Gastrocnemius medialis (tissue), 4 donors: ENCODE results near the gene DNM3. TPM values are rescaled to one million over a fixed set of nuclear protein-coding genes. Genes with fewer than 3 reads are reported as not detected.

Source experiments
- ATAC-seq, 2 donors: fragments of 150-250 bp; one replicate each; pipeline ENCODE4 v1.9.1; 2016
- DNase-seq, 2 donors: peaks; one replicate each; pipeline ENCODE4 v3.0.0-alpha.2; 2019
- H3K27ac ChIP-seq, 4 donors: fragments of 200-600 bp; sonication (generic); 1 replicate in 1 of 4; 2 replicates in 3 of 4; pipeline ENCODE4 v1.5.1; 2016 to 2018; ENCODE audit warnings: mild to moderate bottlenecking in 2 of 4, moderate library complexity in 1 of 4
- H3K27me3 ChIP-seq, 3 donors: fragments of 200-600 bp; sonication (generic) in 2 of 3; 1 replicate in 1 of 3; 2 replicates in 2 of 3; pipeline versions ENCODE4 v1.5.1 to v1.6.0; 2016 to 2019; ENCODE audit warnings: mild to moderate bottlenecking in 1 of 3, moderate library complexity in 1 of 3
- H3K36me3 ChIP-seq, 2 donors: fragments of 200-600 bp; sonication (generic) in 1 of 2; one replicate each; pipeline ENCODE4 v1.5.1; 2017 to 2018
- H3K4me1 ChIP-seq, 2 donors: fragments of 200-600 bp; sonication (generic) in 1 of 2; one replicate each; pipeline ENCODE4 v1.5.1; 2016 to 2017; ENCODE audit warnings: mild to moderate bottlenecking in 2 of 2
- H3K4me3 ChIP-seq, 4 donors: fragments of 200-600 bp; sonication (generic) in 3 of 4; 1 replicate in 1 of 4; 2 replicates in 3 of 4; pipeline ENCODE4 v1.5.1; 2016 to 2019; ENCODE audit warnings: mild to moderate bottlenecking in 2 of 4
- H3K9me3 ChIP-seq, 3 donors: fragments of 200-600 bp; sonication (generic) in 2 of 3; 1 replicate in 1 of 3; 2 replicates in 2 of 3; pipeline ENCODE4 v1.5.1; 2016 to 2019
- CTCF ChIP-seq, 5 experiments: fragments of 450-650 bp in 3 of 5; fragments of 200-600 bp in 2 of 5; sonication (generic) in 2 of 5; IDR thresholded peaks in 4 of 5; conservative IDR thresholded peaks in 1 of 5; 1 replicate in 4 of 5; 2 replicates in 1 of 5; pipeline ENCODE4 v1.5.1; 2016 to 2019; ENCODE audit warnings: antibody characterized with exemption in 5 of 5, mild to moderate bottlenecking in 3 of 5, moderate library complexity in 3 of 5
- POLR2A ChIP-seq, 2 donors: fragments of 450-650 bp; IDR thresholded peaks; one replicate each; pipeline ENCODE4 v1.6.1; 2017; ENCODE audit warnings: antibody characterized with exemption in 2 of 2, mild to moderate bottlenecking in 2 of 2, moderate library complexity in 2 of 2
- in situ Hi-C, 4 donors: fragments of 200-750 bp; cut with MboI; loops; one replicate each; pipeline versions ENCODE4 v1.15.0 to v1.8.0; 2017; ENCODE audit warnings: low sequenced_read_pairs in 4 of 4
- intact Hi-C: fragments of 100-400 bp; cut with DNase I; formaldehyde crosslinking; loops from one replicate; pipeline ENCODE4 v1.15.1; 2023; ENCODE audit warnings: low total_unique reads
- total RNA-seq, 4 donors: library from RNA; depleted of rRNA; stranded (reverse); fragments of >200 nt; gene quantifications; one replicate each; pipeline versions ENCODE4 v1.1.0 to v1.2.3, GENCODE V29; 2016

DNM3 gene
- total RNA-seq, 4 donors from 2014 or later = 0.35 to 1.6 (median 1.1) TPM

GRCh38 chr1:172398970-172399755 lies 557.9 kb downstream of the DNM3 start:
- no peak for TF ChIP-seq POLR2A (IDR thresholded peaks at IDR 0.05)
- peak in 4 of 5 experiments; percentile 21 to 50 (median 38) for TF ChIP-seq CTCF (IDR thresholded peaks at IDR 0.05 in 4 of 5, conservative IDR thresholded peaks at IDR 0.05 in 1 of 5)
- intact Hi-C loops (loop anchor here (5.0 kb wide), 1 partner anchor 257 kb away; no protein-coding TSS in a partner anchor), in situ Hi-C loops (no loop called here)
- Histone ChIP-seq H3K4me3 (peak overlapping the region in 1 of 4 donors; percentile 20), H3K4me1 (peaks cover 4 to 13% of the 10 kb centered on the region in 2 donors), H3K9me3 (no peaks in the 10 kb centered on the region), H3K27ac (peak overlapping the region; percentile 37 to 60 (median 45)), H3K27me3 (no peaks in the 10 kb centered on the region), H3K36me3 (no peaks in the 10 kb centered on the region)
- ATAC-seq (peak; percentile 83 to 90), DNase-seq (peak; percentile 34 to 61)

- H3K27me3 ChIP-seq = no peaks in the 10 kb centered on the region
- ATAC-seq (no peak), DNase-seq (no peak)
- TF ChIP-seq POLR2A (IDR thresholded peaks at IDR 0.05) = no peak
- no peak for TF ChIP-seq CTCF (IDR thresholded peaks at IDR 0.05 in 4 of 5, conservative IDR thresholded peaks at IDR 0.05 in 1 of 5)
- no peak overlapping the region for H3K4me3 ChIP-seq
- H3K27ac ChIP-seq = peak overlapping the region in 3 of 4 donors; percentile 37 to 46 (median 40)
- no peaks in the 10 kb centered on the region for H3K9me3 ChIP-seq
- H3K4me1 ChIP-seq = peaks cover 4 to 13% of the 10 kb centered on the region in 2 donors
- intact Hi-C loops = loop anchor here (5.0 to 10.0 kb wide), 2 partner anchors 258 to 395 kb away; no protein-coding TSS in a partner anchor
- in situ Hi-C loops = loop anchor here in 2 of 4 donors (25.0 kb wide), 1 partner anchor 388 kb away; no protein-coding TSS in a partner anchor
- no peaks in the 10 kb centered on the region for H3K36me3 ChIP-seq
Measured at GRCh38 chr1:172399756-172400721, 558.7 kb downstream of the DNM3 start.

- no peak overlapping the region for H3K27ac ChIP-seq
- H3K4me3 ChIP-seq = no peak overlapping the region
- in situ Hi-C loops = loop anchor here in 2 of 4 donors (25.0 kb wide), 1 partner anchor 388 kb away; no protein-coding TSS in a partner anchor
- no peak for TF ChIP-seq CTCF (IDR thresholded peaks at IDR 0.05 in 4 of 5, conservative IDR thresholded peaks at IDR 0.05 in 1 of 5)
- TF ChIP-seq POLR2A (IDR thresholded peaks at IDR 0.05) = no peak
- no peaks in the 10 kb centered on the region for H3K27me3 ChIP-seq
- H3K4me1 ChIP-seq = peaks cover 4 to 13% of the 10 kb centered on the region in 2 donors
- no peaks in the 10 kb centered on the region for H3K9me3 ChIP-seq
- DNase-seq (no peak), ATAC-seq (no peak)
- intact Hi-C loops = loop anchor here (10.0 kb wide), 1 partner anchor 396 kb away; no protein-coding TSS in a partner anchor
- no peaks in the 10 kb centered on the region for H3K36me3 ChIP-seq
Measured at GRCh38 chr1:172400722-172401105, 559.4 kb downstream of the DNM3 start.

- ATAC-seq (no peak), DNase-seq (no peak)
- in situ Hi-C loops = loop anchor here in 2 of 4 donors (25.0 kb wide), 1 partner anchor 389 kb away; no protein-coding TSS in a partner anchor
- intact Hi-C loops = loop anchor here (10.0 kb wide), 1 partner anchor 397 kb away; no protein-coding TSS in a partner anchor
- Histone ChIP-seq H3K36me3 (no peaks in the 10 kb centered on the region), H3K4me1 (peaks cover 4 to 13% of the 10 kb centered on the region in 2 donors), H3K4me3 (no peak overlapping the region), H3K27me3 (no peaks in the 10 kb centered on the region), H3K27ac (no peak overlapping the region), H3K9me3 (no peaks in the 10 kb centered on the region)
- no peak for TF ChIP-seq POLR2A (IDR thresholded peaks at IDR 0.05)
- no peak for TF ChIP-seq CTCF (IDR thresholded peaks at IDR 0.05 in 4 of 5, conservative IDR thresholded peaks at IDR 0.05 in 1 of 5)
Measured at GRCh38 chr1:172401477-172401876, 560.2 kb downstream of the DNM3 start.
